Raji (cell line): ENCODE data around the gene GRID2.

Experiments
- POLR2A ChIP-seq: IDR thresholded peaks from 2 replicates; pipeline ENCODE4 v1.6.1; 2011; ENCODE audit warnings: low read depth, low read length, control low read depth; ENCODE audit not compliant: insufficient read depth

Gene GRID2

DNA sequence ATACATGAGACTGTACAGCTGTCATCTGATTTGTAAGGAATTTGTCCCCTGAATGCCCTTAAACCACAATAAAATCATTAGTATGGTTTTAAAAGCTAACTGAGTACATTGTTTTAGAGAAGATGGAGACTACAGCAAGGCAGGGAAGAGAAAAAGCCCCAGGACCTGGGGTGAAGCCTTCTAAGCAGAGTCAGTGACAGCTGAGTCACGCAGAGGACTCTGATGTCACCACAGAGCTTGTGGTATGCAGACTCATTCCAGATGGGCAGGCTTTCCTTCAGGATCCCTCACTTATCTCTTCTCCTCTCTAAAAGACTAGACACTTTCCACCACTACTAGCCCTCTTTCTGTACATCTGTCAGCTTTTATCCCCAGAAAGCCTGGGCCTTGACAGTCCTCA is 1427.7 kb downstream of the GRID2 start:
- TF ChIP-seq POLR2A, result no peak

DNA sequence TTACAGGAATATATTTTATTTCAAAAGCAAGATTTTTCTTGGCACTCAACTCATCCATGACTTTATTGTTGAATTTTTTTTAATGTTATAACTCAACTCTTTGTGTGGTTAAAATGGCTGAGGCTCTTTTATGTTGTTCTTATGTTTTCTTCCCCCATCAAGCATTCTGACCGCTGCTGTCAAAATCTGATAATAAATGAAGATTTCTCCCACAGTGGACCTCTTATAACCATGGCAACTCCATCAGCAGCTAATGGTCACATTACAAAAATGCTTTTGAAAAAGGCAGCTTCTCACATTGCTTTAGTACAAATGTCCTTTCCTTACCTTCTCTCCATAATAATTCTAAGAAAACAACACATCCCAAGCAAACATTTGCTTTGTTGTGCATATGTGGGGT is 1428.7 kb downstream of the GRID2 start:
- no peak for TF ChIP-seq POLR2A

DNA sequence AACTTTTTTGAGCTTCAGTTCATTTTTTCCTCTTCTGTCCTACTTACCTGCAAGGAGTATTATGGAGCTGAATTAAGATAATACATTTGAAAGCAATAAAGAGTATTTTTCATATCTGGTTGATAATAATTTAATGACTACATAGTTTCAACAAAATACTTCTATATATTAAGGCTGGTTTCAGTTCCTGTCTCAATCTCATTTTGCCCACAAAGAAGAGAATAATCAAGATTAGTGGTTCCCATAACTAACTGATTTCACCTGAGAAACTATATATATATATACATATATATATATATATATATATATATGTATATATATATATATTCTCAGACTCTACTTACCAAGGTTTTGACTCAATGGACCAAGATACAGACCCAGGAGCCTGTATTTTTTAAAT is 1437.1 kb downstream of the GRID2 start:
- TF ChIP-seq POLR2A, result no peak

DNA sequence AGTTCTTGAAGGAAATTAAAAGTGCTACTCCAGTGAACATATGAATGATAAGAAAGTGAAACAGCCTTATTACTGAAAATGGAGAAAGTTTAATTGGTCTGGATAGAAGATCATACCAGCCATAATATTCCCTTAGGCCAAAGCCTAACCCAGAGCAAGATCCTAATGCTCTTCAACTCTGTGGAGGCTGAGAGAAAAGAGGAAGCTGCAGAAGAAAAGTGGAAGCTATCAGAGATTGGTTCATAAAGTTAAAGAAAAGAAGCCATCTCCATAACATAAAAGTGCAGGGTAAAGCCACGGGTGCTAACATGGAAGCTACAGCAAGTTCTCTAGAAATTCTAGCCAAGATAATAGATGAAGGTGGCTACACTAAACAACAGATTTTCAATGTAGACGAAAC is 1439.3 kb downstream of the GRID2 start:
- TF ChIP-seq POLR2A, result no peak

DNA sequence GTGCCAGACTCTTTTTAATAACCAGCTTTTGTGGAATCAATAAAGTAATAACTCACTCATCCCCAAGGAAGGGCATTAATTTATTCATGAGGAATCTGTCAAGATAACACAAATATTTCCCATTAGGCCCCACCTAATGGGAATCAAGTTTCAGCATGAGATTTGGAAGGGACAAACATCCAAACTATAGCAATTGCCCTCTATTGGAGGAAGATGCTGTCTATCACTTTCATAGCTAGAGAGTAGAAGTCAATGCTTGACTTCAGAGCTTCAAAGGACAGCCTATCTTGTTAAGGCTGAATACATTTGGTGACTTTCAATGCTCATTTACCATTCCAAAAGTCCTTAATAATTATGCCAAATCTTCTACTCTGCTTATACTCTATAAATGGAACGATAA is 1439.9 kb downstream of the GRID2 start:
- TF ChIP-seq POLR2A, result no peak

DNA sequence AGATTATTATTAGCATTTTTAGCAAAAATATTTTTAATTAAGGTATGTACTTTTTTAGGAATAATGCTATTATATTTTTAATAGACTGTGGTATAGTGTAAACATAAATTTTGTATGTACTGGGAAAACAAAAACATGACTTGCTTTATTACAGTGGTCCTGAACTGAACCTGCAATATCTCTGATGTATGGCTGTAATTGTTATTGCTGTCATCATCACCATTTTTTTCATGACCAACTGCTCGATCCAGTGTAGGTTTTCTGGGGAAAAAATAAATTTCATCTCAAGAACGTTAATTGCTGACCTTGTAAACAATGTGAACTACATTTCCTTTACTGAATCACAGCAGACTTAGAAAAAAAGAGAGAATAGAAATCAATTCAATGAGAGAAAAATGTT is 1441.2 kb downstream of the GRID2 start:
- TF ChIP-seq POLR2A, result no peak

DNA sequence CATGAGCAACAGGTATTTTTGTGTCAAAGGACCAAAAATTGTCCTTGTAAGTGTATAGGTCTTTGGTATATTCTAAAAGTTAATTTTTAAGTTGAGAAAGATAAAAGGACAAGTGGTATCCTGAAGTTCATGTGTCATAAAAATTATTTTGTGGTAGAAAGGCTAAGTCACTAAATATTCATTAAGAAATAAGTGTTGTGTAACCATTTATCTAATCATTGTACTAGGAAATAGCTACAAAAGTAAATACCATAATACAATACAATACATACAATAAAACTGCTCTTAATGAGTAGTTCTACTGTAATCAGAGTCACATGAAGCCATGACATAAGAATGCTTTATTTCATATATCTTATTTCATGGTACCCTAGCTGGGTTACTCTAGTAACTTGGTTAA is 1442.3 kb downstream of the GRID2 start:
- TF ChIP-seq POLR2A, result no peak

DNA sequence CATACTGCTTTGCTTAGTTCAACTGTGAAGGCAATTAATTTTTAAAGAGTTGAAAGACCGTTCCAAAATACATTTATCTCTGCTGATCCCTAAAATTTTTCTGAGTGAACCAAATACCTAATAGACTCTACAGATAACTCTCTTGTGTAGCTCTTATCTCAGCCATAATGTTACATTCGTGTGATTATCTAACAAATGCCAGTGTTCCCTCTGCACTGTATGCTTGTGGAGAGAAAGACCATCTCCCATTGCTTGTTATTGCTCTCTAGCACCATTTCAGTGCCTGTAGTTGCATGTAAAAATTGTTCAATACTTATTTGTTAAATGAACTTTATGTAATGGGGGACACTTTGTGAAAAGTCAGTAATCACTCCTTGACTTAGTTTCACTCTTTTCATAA is 1443.5 kb downstream of the GRID2 start:
- TF ChIP-seq POLR2A, result no peak

DNA sequence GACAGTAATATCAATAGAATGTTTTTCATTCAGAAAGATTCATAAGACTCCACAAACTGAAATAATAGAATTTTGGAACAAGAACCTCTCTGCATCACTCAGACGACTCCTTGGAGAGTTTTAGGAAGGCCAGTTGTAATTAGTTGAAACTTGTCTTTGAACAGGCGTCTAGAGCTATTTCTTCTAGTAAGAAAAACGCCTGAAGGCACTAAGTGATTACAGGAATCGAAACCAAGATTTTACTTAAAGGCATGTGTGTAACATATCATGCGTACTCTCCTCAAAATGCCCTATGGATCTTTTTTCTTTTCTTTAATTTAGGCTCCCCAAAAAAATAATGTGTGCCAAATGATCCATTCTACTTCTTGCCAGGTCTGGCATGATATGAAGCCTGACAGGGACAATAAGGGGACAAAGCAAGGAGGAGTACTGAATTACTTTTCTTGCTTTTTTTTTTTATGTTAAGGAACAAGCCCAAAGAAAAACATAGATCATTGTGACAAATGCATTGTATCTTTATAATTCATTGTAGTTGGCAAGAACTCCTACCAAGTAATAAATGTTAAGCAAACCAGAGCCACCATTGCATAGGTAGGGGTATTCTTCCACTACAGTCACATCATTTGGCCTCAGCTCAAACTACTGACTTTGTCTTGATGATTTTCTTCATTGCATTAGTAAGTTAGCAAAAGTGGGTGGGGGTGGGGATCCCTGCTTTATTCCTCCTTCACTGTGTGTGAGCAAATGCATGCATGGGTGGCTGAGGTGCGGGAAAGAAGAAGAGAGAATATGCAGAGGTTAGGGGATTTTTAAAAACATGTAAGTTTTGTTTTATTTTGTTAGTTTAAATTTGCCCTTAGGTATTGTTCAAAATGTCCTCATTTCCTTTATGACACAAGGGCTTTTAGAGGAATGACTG is 1444.9 kb downstream of the GRID2 start:
- TF ChIP-seq POLR2A, result no peak

DNA sequence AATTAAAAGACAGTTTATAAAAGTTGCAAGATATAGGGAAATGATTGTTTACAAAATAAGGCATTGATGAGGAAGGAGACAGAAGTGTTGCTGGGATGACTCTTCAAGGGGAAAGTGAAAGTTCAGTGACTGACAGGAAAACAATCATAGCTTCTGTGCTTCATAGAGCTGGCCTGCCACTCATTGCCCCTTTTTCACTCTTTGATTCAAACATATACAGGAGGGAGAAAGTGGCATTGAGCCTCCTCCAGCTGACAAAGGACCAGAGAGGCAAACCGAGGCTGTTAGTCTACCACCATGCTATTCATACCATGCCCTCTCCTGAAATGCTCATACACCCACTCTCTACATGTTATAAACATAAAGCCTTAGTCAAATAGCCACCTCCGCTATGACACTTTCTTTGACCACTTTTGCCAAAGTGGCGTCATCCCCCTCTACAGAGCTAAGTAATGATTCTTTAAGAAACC is 1445.6 kb downstream of the GRID2 start:
- TF ChIP-seq POLR2A, result no peak

DNA sequence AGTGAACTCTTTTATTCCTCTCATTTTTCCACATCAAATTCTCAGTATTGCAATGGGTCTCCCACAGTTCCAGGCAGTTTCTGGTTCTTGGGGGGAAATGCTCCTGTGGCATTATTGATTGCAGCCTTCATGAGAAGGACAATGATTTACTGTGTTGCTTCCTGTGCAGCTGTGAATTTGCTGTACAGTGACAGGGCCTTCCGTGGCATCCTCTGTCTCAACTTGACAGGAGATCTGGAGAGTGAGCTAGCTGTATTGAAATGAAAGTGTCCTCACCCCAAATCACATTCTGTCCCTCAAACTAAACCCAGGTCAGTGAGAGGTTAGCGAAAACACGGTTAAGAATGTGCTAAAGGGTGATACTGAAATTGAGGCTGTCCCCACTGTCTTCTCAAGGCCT is 1447.6 kb downstream of the GRID2 start:
- TF ChIP-seq POLR2A, result no peak

DNA sequence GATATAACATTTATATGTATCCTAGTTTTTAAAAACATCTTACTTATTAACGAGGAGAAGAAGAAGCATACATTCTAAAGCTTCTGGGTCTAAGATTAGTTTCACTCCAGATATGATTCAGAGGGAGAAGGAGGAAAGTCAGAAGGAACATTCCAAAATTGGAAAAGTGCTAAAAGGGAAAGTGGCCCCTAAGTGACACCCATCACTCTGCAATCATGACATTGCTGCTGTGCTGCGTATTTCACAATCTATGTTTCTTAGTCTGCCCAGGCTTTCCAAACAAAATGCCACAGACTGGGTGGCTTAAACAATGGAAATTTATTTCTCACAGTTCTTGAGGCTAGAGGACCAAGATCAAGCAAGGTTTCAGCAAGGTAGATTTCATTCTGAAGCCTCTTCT is 1452.3 kb downstream of the GRID2 start:
- no peak for TF ChIP-seq POLR2A

DNA sequence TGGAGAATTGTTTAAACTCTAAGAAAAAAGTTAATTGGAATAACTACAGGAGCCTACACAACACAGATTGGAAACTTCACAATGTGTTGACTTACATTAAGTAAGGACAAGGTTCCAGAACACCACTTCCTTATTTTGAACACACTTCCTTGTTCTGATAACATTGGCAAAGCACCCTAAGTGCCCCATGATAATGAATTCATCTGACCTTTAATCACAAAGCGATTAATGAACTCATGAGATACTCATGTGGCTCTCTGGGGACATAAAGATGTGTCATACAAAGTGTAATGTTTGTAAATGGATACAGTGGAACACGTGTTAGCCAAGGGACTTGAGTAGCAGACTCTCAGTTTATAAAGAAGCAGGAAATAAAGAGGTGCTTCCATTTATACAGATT is 1455.7 kb downstream of the GRID2 start:
- TF ChIP-seq POLR2A, result no peak

DNA sequence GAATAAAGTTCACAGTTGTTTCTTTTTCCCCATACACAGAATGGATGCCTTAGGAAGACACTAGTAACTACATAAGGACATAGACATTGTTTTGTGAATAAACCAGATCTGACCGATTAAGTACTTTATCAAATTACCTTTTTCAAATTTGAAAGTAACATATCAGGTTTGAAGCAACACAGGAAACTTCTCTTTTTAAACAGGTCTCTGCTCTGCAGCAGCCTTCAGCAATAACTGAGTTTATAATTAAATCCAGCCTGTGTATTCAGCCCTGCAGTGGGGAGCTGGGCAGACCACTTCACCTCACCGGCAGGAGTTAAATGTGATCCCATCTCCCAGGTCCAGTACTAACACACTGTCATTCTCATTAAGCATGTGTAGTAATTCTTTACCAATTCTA is 1456.5 kb downstream of the GRID2 start:
- no peak for TF ChIP-seq POLR2A

DNA sequence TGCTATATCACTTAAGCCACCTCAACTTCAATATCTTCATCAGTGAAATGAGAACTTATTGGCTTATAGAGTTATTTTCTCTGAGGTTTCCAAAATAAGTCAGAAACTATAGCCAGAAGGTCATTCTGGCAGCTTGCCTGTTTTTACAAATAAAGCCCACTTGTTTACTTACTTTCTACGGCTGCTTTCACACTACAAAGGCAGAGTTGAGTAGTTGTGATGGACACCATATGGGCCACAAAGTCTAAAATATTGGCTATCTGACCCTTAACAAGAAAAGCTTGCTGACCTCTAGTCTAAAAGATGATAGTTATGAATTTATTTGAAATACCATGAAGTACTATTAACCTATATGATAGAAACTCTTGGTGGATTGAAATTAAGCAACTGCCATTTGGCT is 1457.5 kb downstream of the GRID2 start:
- TF ChIP-seq POLR2A, result no peak

DNA sequence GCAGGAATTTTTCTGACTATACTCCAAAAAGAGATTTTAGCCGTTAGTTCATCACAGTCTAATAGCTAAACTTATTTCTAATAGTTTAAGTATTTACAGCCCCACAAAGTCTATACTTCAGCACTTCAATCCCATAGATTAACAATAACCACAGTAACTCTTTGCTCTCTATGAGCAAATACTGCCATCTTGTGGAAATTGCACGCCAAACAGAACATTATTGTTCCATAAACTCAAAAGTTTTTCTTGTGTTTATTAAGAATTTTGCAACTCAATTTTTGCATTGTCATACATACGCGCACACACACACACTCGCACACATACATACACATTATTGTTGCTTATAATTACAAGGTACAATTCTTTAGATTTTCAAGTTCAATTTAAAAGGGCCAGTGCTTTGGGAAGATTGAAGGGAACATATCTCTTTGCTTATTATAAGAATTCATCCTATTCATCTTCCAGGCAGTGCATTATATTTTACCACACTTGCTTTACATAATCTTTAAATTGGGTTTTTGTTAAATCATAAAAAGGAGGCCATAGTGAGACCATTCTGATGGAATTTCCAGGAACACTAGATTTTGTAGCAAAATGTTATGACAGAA is 1461.0 kb downstream of the GRID2 start:
- TF ChIP-seq POLR2A, result no peak
